K562 (cell line): ENCODE measurements around the gene CYB5D1. TPM values are rescaled to one million over a fixed set of nuclear protein-coding genes. Genes with fewer than 3 reads are reported as not detected.

Experiments
- ARID3A ChIP-seq: IDR thresholded peaks from 2 replicates; pipeline ENCODE4 v1.6.1; 2012; ENCODE audit warnings: low read depth, low read length, improper control_type of control experiment, borderline replicate concordance
- CBX5 ChIP-seq: IDR thresholded peaks from 2 replicates; pipeline ENCODE4 v1.6.1; 2014; ENCODE audit warnings: low read depth, borderline replicate concordance
- CHCHD3 ChIP-seq: fragments of 250-450 bp; sonication (Bioruptor Pico); IDR thresholded peaks from 2 replicates; pipeline ENCODE4 v2.1.2; 2022; ENCODE audit warnings: mild to moderate bottlenecking
- DACH1 ChIP-seq: fragments of 450-650 bp; IDR thresholded peaks from 2 replicates; pipeline ENCODE4 v1.6.1; 2018; ENCODE audit not compliant: partially characterized antibody
- E2F3 ChIP-seq: fragments of 250-450 bp; sonication (Bioruptor Pico); IDR thresholded peaks from 2 replicates; pipeline ENCODE4 v1.4.0; 2020; ENCODE audit warnings: mild to moderate bottlenecking
- EHMT2 ChIP-seq: fragments of 450-650 bp; IDR thresholded peaks from 2 replicates; pipeline ENCODE4 v1.6.1; 2018; ENCODE audit warnings: antibody characterized with exemption
- HOMEZ ChIP-seq: fragments of 250-450 bp; sonication (Bioruptor Pico); IDR thresholded peaks from 2 replicates; pipeline ENCODE4 v1.4.0; 2020; ENCODE audit warnings: mild to moderate bottlenecking, moderate library complexity
- L3MBTL2 ChIP-seq: fragments of 450-650 bp; IDR thresholded peaks from 2 replicates; pipeline ENCODE4 v1.6.1; 2016; ENCODE audit warnings: mild to moderate bottlenecking, moderate library complexity
- MAFG ChIP-seq: fragments of 450-650 bp; conservative IDR thresholded peaks from 2 replicates; pipeline ENCODE4 v1.6.1; 2016; ENCODE audit warnings: missing genetic modification characterization, missing compliant biosample characterization
- MTA2 ChIP-seq: fragments of 450-650 bp; IDR thresholded peaks from 2 replicates; pipeline ENCODE4 v1.6.1; 2016; ENCODE audit warnings: low read depth
- NR1H2 ChIP-seq: sonication (generic); formaldehyde crosslinking; IDR thresholded peaks from 2 replicates; pipeline ENCODE4 v1.4.0; 2020; ENCODE audit warnings: mild to moderate bottlenecking, missing genetic modification reagents
- PKNOX1 ChIP-seq: fragments of 450-650 bp; IDR thresholded peaks from 2 replicates; pipeline ENCODE4 v1.6.1; 2016
- SAP30 ChIP-seq: fragments of 200-600 bp; sonication (generic); IDR thresholded peaks from 2 replicates; pipeline ENCODE4 v1.6.1; 2012; ENCODE audit warnings: borderline replicate concordance, low read depth, mild to moderate bottlenecking, moderate library complexity, low read length, control low read depth, inconsistent platforms; ENCODE audit not compliant: insufficient read depth, poor library complexity, severe bottlenecking
- SLC30A9 ChIP-seq: fragments of 250-450 bp; sonication (Bioruptor Pico); IDR thresholded peaks from 2 replicates; pipeline ENCODE4 v1.8.0; 2022; ENCODE audit warnings: mild to moderate bottlenecking, moderate library complexity
- SMARCC2 ChIP-seq: fragments of 450-650 bp; IDR thresholded peaks from 2 replicates; pipeline ENCODE4 v1.6.1; 2017; ENCODE audit warnings: antibody characterized with exemption, moderate library complexity, mild to moderate bottlenecking, low read depth
- STAG1 ChIP-seq: sonication (generic); formaldehyde crosslinking; IDR thresholded peaks from 2 replicates; pipeline ENCODE4 v1.5.0; 2020; ENCODE audit warnings: missing genetic modification reagents, borderline replicate concordance
- TEAD4 ChIP-seq, 2 experiments: sonication (generic) in 1 of 2; formaldehyde crosslinking in 1 of 2; IDR thresholded peaks; 2 replicates each; pipeline versions ENCODE4 v1.6.1 to v1.8.0; 2012 to 2022; ENCODE audit warnings: borderline replicate concordance in 1 of 2, inconsistent platforms in 1 of 2, low read length in 1 of 2, mild to moderate bottlenecking in 1 of 2, missing genetic modification reagents in 1 of 2
- YY1 ChIP-seq, 3 experiments: IDR thresholded peaks; 2 replicates each; pipeline ENCODE4 v1.6.1; 2011; ENCODE audit warnings: low read length in 2 of 3, mild to moderate bottlenecking in 2 of 3, moderate library complexity in 2 of 3, borderline replicate concordance in 1 of 3, control low read depth in 1 of 3, low read depth in 1 of 3; ENCODE audit not compliant: insufficient read depth in 3 of 3, insufficient replicate concordance in 2 of 3, control insufficient read depth in 1 of 3, insufficient read length in 1 of 3; ENCODE audit errors: extremely low read depth in 1 of 3
- ZBED1 ChIP-seq: IDR thresholded peaks from 2 replicates; pipeline ENCODE4 v1.6.1; 2014
- ZBTB26 ChIP-seq: fragments of 450-650 bp; formaldehyde crosslinking; IDR thresholded peaks from 2 replicates; pipeline ENCODE4 v1.4.0; 2022; ENCODE audit warnings: missing genetic modification characterization
- ZNF311 ChIP-seq: fragments of 250-450 bp; sonication (Bioruptor Pico); IDR thresholded peaks from 2 replicates; pipeline ENCODE4 v1.4.0; 2020; ENCODE audit warnings: mild to moderate bottlenecking, moderate library complexity
- ZNF589 ChIP-seq: fragments of 200-800 bp; sonication (Bioruptor generic); IDR thresholded peaks from 2 replicates; pipeline ENCODE4 v1.6.1; 2016; ENCODE audit warnings: low read depth, missing genetic modification characterization, missing compliant biosample characterization
- ZNF766 ChIP-seq: fragments of 200-800 bp; sonication (Bioruptor generic); conservative IDR thresholded peaks from 2 replicates; pipeline ENCODE4 v1.6.1; 2016; ENCODE audit warnings: missing genetic modification characterization, missing compliant biosample characterization
- ZNF830 ChIP-seq: fragments of 250-450 bp; sonication (Bioruptor Pico); IDR thresholded peaks from 2 replicates; pipeline ENCODE4 v1.5.0; 2021; ENCODE audit warnings: mild to moderate bottlenecking
- polyA plus RNA-seq, 8 experiments: library from polyadenylated mRNA; depleted of rRNA in 4 of 8; stranded (reverse) in 5 of 8; unstranded in 3 of 8; fragments of >200 nt; fragmentation: Nextera tagmentation in 2 of 8; fragmentation: Illumina TruSeq in 1 of 8; extraction: Ambion mirVana in 2 of 8; extraction: Trizol in 1 of 8; gene quantifications; 2 replicates each; pipeline versions ENCODE4 v1.2.1 to v1.2.3, GENCODE V29; 2011 to 2014; ENCODE audit warnings: inconsistent platforms in 1 of 8, missing spikeins in 1 of 8
- total RNA-seq, 7 experiments: library from RNA; depleted of rRNA in 6 of 7; stranded (reverse); fragments of >200 nt in 6 of 7; fragmentation: Illumina TruSeq in 2 of 7; extraction: Trizol in 2 of 7; gene quantifications; 2 replicates each; pipeline versions ENCODE4 v1.2.1 to v1.2.3, GENCODE V29; 2011 to 2021; ENCODE audit warnings: low replicate concordance in 1 of 7

Gene CYB5D1
- total and polyA plus RNA-seq, 9 of the 15 experiments (the other 6 are each of a cell fraction or from before 2014, with no cell fraction given): 2.4 to 7.9 (median 5.7) TPM

- TF ChIP-seq SMARCC2 (no peak), PKNOX1 (peak; percentile 63), DACH1 (no peak), ZBED1 (no peak), TEAD4 (IDR thresholded peaks at IDR 0.05; ENCODE audit: low read length) (no peak), TEAD4 (CRISPR knock-in tag; IDR thresholded peaks at IDR 0.05; ENCODE audit: borderline replicate concordance) (0 out of 2 replicates have a peak, but pooled peaks have one; percentile 48), ARID3A (no peak), MTA2 (0 out of 2 replicates have a peak, but pooled peaks have one; percentile 5), ZNF589 (no peak), ZBTB26 (CRISPR knock-in tag) (no peak), SLC30A9 (CRISPR knock-in tag) (no peak), CBX5 (no peak), ZNF766 (CRISPR knock-in tag) (no peak), NR1H2 (CRISPR knock-in tag) (no peak), YY1 (IDR thresholded peaks at IDR 0.05; ENCODE audit: borderline replicate concordance in 1 of 3, control insufficient read depth in 1 of 3, extremely low read depth in 1 of 3, insufficient read depth in 3 of 3, insufficient read length in 1 of 3, insufficient replicate concordance in 2 of 3, low read depth in 1 of 3, low read length in 2 of 3) (peak in 2 of 3 experiments; percentile 18 to 43), E2F3 (CRISPR knock-in tag) (no peak), HOMEZ (no peak), MAFG (tag) (no peak), EHMT2 (no peak), SAP30 (peak; percentile 27), CHCHD3 (CRISPR knock-in tag) (no peak), STAG1 (no peak), ZNF830 (no peak), ZNF311 (CRISPR knock-in tag) (no peak), L3MBTL2 (no peak; the same call in none of the 2 replicates)
Measured at GRCh38 chr17:7841396-7841914, 16.3 kb upstream of the CYB5D1 start (continued).
